C4-2B (cell line): Measurements from ENCODE around the gene VAC14.
"Not testable (repeated sequence)": the region's sequence is repeated elsewhere in the genome, so short reads cannot be mapped to it uniquely, and the experiment has no call there.

Experiments
- H3K27ac ChIP-seq: fragments of 450-650 bp; 2 replicates; pipeline ENCODE4 v1.5.1; 2017
- ZFX ChIP-seq: fragments of 450-650 bp; IDR thresholded peaks from 2 replicates; pipeline ENCODE4 v1.6.1; 2017
- TF ChIP-seq, protein P1 (sequence below): fragments of 450-650 bp; conservative IDR thresholded peaks from 2 replicates; pipeline ENCODE4 v1.5.1; 2017; ENCODE audit warnings: mild to moderate bottlenecking

VAC14 gene

DNA sequence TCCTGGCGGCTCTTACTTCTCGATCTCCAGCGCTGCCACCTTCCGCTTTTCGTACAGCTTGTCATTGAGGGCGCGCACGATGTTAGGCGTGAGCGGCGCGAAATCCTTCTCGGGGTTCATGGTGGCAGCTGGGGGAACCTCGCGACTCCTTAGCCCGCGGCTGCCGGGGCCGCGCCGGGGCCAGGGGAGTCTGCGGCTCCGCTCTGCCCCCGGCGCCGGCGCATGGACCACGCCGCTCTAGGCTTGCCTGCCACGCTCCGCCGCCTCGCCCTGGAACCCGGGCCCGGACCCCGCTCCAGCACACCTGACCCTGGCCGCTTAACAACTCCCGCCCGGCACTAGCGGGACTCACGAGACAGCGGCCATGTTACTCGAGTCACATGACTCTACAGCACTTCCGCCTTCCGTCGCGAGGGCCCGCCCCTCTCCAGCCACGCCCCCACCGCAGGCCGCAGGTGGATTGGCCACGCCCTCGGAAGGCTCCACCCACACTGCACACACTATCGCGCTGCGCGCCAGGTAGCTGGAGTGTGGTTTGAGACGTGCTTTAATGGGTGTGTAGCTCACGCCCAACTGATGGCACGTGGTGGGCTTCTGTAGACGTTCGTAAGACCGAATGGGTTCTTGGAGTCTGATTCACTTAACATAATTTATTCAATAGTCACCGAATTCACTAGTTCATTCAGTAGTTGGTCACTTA lies at the start of gene VAC14:
Gene VAC14, minus strand, starts transcription at position 378 of the 700 bp plus-strand sequence. Its CDS starts 258 bp downstream, at position 120.
- H3K27ac ChIP-seq: peak within 1 kb of the TSS; percentile 63
- TF ChIP-seq ZFX: no peak
- TF ChIP-seq, protein P1, sequence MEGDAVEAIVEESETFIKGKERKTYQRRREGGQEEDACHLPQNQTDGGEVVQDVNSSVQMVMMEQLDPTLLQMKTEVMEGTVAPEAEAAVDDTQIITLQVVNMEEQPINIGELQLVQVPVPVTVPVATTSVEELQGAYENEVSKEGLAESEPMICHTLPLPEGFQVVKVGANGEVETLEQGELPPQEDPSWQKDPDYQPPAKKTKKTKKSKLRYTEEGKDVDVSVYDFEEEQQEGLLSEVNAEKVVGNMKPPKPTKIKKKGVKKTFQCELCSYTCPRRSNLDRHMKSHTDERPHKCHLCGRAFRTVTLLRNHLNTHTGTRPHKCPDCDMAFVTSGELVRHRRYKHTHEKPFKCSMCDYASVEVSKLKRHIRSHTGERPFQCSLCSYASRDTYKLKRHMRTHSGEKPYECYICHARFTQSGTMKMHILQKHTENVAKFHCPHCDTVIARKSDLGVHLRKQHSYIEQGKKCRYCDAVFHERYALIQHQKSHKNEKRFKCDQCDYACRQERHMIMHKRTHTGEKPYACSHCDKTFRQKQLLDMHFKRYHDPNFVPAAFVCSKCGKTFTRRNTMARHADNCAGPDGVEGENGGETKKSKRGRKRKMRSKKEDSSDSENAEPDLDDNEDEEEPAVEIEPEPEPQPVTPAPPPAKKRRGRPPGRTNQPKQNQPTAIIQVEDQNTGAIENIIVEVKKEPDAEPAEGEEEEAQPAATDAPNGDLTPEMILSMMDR: no peak

DNA sequence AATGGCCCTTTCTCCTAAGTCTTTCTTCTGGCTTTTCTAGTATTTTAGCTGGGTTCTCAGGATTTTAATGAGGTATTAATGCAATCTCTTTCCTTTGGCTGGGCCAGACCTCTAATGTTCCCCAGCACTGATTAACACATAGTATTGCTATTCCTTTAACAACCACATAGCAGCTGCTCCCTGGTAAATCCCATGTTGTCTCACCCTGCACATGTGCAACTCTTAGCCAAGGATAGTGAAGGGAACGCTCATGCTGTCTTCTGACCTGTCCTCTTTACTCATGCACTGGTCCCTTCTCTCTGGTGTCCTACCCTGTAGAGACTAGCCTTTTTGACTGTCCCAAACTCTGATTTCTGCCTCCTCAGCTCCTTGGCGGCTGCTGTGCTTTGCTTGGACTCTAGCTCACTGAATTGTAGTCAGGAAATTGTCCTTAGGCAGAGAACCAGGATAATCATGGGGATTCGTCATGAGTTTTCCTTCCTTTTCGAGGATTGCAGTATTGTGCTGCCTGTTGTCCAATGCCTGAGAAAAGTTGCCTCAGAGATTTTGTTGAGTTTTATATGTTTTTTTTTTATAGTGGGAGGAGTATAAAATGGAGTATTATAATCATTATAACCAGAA lies 22.6 kb upstream of the VAC14 start:
- not testable (repeated sequence) for H3K27ac ChIP-seq

DNA sequence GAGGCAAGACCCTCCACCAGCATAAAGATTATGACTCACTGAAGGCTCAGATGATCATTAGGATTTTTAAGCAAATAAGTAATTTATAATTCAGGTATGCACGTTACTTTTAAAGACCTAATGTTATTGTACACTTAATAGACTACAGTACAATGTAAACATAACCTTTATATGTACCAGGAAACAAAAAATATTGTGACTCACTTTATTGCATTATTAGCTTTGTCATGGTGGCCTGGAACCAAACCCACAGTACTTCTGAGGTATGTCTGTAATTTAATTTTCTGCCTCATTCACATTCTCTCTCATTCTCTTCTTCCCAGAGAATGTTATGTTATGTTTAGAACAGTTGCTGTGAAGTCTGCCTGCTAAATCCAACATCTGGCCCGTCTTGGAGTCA lies 21.8 kb upstream of the VAC14 start:
- H3K27ac ChIP-seq: not testable (repeated sequence)

DNA sequence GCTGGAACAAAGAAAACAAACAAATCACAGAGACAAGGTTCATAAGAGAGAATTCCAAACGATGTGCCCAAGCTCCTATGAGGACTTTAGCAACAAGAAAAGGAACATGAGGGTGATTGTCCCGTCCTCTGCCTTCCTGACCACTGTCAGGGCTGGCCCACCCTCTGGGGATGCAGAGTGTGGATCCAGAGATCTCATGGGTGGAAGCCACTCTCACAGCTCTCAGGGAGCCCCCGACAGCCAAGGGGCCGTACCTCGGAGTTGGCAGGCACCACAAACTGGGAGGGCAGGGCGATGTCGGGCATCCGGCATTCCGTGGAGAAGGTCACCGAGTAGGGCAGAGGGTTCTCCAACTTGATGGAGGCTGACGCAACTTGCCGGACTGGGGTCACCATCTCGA lies 17.1 kb upstream of the VAC14 start:
- H3K27ac ChIP-seq: not testable (repeated sequence)

DNA sequence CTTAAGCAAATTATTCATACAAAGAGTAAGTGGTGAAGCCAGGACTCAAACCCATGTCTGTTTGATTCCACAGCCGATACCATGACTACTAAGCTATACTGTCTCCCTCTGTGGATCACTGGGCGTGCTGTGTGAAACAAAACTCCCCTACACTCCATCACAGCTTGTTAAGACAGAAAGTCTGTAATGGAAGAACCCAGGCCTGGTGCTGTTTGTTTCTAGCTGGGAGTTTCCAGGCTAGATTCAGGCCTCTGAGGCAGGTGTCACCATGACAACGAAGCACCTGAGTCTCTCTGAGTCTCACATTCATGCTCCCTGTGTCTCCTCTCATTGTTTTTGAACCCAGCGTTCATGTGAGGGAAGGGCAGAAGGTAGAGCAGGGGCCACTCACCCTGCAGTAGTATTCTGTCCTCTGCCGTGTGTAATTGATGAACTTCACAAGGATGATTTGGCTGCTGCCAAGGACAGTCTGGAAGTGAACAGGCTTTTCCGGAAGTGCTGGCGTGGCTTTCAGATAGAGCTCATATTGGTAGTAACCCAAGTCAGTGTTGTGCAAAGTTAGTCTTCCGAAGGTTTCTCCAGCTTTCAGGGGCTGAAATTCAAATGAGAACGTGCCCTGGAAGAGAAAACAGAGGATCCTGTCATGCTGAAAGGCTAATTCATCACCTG lies 8.6 kb upstream of the VAC14 start:
- TF ChIP-seq ZFX: no peak
- TF ChIP-seq, protein P1: no peak
- H3K27ac ChIP-seq: no peak overlapping the region

DNA sequence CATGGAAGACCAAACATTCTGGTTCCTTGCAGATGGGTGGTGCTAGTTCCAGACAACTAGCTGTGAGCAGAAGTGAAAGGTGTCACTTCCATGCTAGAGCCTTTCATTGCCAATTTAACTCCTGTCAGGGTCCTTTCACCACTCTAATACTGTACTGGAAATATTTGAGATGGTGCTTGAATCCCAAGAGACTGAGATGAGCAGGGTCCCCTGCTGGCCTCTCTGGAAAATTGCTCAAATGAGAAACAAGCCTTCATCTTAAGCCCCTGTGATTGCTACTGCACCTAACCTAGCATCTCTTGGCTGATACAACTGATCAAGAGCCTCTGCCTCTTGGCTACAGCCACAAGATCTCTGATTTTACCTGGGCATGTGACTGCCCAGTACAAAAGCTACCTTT lies 7.4 kb upstream of the VAC14 start:
- no peak for TF ChIP-seq ZFX
- TF ChIP-seq, protein P1: peak; percentile 26
- no peak overlapping the region for H3K27ac ChIP-seq

DNA sequence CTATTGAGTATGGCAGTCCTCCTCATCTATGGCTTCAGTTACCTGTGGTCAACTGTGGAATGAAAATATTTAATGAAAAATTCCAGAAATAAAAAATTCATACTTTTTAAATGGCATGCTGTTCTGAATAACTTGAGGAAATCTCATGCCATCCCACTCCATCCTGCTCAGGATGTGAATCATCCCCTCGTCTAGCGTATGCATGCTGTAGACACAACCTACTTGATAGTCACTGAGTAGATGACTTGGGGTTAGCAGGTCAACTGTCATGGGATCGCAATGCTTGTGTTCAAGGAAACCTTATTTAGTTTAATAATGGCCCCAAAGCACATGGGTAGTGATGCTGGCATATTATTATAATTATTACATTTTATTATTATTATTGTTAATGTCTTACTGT lies 4.8 kb upstream of the VAC14 start:
- TF ChIP-seq ZFX: no peak
- TF ChIP-seq, protein P1: no peak
- H3K27ac ChIP-seq: no peak overlapping the region

DNA sequence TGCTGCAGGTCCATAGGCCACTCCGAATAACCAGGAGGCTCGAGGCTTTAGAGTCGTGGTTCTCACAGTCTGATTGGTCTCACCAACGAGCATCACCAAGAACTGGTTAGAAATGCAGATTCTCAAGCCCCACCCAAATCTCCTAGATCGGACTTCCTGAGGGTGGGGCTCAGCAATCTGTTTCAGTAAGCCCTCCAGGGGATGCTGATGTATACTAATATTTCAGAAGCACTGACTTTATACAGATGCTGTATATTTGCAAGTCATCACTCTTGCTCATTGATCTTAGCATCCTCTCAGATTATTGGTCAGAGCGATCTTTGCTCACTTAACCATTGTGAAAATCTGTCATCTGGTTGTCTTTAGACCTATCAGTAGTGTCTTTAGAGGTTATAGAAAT lies 4.4 kb upstream of the VAC14 start:
- TF ChIP-seq ZFX: no peak
- TF ChIP-seq, protein P1: no peak
- H3K27ac ChIP-seq: no peak overlapping the region

DNA sequence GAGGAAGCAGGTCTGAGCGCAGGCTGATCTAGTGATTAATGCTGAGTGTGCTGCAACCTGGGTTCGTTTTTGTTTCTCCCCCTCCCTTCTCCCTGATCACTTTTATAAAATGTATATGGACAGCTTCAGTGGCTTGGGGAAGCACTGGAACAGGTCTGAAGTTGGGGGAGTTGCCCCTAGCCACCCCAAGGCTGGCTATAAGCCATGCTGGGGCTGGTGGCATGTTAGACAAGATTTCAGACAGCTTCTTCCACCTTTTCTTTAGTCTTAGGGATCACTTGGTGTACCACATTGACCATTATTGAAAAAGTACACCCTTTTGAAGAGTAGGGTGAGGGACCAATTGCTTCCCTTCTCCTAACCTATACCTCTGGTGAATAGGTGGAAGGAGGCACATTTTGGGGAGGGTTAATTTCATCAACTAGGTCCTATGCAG lies 3.8 kb upstream of the VAC14 start:
- no peak for TF ChIP-seq ZFX
- TF ChIP-seq, protein P1: no peak
- H3K27ac ChIP-seq: no peak overlapping the region
